GM19397 (cell line): ENCODE measurements around the gene RELT.

Experiments
- ATAC-seq: cut with Tn5 transposase; IDR thresholded peaks from one replicate; pipeline ENCODE4 v1.9.1; 2021; ENCODE audit warnings: mild to moderate bottlenecking, moderate library complexity; ENCODE audit not compliant: unreplicated experiment

The RELT gene

GRCh38 chr11:73347067-73347466, 29.1 kb upstream of the RELT start:
- ATAC-seq = no peak

- ATAC-seq = no peak
Observed at GRCh38 chr11:73348838-73349237, 27.4 kb upstream of the RELT start.

DNA sequence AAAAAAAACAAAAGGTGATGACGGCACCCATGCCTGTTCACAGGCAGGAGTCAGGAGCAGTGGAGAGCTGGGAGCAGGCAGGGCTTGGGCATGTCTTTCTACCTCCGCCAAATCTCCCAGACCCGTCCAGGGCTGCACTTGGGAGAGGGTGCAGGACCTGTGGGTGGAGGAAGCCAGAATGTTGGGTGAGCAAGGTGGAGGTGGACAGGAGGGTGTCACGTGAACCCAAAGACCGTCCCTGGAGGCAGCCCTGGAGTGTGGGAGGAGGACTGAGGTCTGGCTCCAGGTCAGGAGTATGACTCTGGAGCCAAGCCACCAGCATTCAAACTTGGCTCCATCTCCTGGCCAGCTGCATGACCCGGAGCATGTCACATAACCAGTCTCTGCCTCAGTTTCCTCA, 26.6 kb upstream of the RELT start:
- no peak for ATAC-seq

- ATAC-seq = no peak
Observed at GRCh38 chr11:73350908-73351636, 25.1 kb upstream of the RELT start.

GRCh38 chr11:73353422-73353821, 22.8 kb upstream of the RELT start:
- no peak for ATAC-seq

GRCh38 chr11:73355109-73355508, 21.1 kb upstream of the RELT start:
- no peak for ATAC-seq

- ATAC-seq = no peak
Observed at GRCh38 chr11:73356979-73357860, 19.0 kb upstream of the RELT start.

DNA sequence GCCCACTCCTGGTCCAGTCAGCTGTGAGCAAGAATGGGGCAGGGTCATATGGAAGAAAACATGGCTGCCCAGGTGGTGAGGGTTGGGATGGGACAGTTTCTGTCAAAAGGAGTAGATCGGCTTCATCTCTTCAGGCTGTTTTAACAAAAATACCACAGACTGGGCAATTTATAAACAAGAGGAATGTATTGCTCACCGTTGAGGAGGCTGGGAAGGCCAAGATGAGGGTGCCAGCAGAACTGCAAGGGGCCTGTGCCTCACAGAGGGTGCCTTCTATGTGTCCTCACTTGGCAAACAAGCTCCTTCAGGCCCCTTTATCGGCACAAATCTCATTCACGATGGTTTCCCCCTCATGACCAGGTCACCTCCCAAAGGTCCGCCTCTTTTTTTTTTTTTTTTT, 18.1 kb upstream of the RELT start:
- ATAC-seq = no peak

GRCh38 chr11:73359341-73359740, 16.9 kb upstream of the RELT start:
- no peak for ATAC-seq

DNA sequence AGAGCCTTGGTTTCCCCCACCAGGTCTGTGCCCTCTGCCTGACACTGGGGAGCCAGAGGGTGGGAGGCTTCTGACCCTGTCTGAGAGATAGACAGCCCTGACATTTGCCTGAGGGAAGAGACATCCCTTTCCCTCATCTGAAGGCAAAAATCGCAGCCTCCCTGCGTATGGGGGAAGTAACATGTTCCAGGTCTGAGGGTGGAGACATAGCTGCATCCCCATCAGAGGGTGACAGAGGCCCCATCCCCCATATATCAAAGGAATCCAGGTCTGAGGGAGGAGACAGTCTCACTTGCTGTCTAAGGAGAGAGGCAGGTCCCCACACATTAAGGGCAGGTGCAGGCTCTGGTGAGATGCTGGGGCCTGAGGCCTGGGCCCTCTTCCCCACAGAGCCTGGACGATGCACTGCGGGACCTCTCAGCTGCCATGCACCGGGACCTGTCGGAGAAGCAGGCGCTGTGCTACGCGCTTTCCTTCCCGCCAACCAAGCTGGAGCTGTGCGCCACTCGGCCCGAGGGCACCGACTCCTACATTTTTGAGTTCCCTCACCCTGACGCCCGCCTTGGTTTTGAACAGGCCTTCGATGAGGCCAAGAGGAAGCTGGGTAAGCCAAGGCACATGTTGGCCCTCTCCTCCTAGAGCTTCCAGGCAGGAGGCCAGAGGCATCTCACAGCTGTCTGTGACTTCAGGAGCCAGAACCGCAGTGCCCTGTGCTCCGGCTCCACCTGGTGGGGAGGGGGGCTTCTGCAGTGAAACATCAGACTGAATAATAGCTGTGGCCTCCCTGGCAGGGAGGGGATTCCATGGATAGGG, 16.1 kb upstream of the RELT start:
- ATAC-seq = no peak

DNA sequence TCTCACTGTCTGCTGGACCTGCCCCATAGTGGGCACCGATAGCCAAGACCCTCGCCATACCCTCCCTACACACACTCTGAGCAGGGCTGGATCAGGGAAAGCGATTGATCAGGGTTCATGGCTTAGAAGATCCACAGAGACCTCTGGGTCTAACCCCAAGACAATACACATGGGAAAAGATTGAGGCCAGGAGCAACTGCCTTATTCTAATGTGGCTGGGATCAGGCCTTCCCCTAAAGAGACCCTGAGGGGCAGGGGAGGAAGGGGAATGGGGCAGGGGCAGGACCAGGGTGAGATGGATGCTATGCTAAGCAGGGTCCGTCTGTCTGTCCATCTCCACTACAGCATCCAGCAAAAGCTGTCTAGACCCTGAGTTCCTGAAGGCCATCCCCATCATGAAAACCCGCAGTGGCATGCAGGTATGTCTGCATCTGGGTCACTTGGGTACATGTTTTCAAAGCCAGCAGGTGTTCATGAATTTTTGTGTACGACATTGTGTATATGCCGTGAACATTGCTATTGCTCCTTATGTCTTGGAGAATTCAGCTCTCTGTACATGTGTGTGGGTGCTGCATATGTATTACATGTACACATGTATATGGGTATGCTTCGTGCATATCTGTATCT, 15.3 kb upstream of the RELT start:
- no peak for ATAC-seq

DNA sequence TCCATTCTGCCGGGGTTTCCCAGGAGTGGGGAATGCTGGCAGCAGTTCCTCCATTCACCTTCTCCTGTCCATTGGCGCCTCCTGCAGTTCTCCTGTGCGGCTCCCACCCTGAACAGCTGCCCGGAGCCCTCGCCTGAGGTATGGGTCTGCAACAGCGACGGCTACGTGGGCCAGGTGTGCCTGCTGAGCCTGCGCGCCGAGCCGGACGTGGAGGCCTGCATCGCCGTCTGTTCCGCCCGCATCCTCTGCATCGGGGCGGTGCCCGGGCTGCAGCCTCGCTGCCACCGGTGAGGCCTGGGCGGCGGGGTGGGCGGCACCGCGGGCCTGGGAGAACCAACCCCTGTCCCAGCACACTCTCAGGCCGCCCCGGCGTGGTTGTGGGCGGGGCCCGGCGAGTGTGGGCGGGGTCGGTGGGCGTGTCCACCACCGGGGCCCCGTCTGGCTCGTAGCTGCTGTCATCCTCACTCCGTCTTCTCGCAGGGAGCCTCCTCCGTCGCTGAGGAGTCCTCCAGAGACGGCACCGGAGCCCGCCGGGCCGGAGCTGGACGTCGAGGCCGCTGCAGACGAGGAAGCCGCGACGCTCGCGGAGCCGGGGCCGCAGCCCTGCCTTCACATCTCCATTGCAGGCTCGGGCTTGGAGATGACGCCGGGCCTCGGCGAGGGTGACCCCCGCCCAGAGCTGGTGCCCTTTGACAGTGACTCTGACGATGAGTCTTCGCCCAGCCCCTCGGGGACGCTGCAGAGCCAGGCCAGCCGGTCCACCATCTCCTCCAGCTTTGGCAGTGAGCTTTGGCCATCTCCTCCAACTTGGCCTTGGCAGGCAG, 14.0 kb upstream of the RELT start:
- no peak for ATAC-seq

- ATAC-seq = no peak
Observed at GRCh38 chr11:73363147-73363546, 13.1 kb upstream of the RELT start.

- ATAC-seq = no peak
Observed at GRCh38 chr11:73365352-73366264, 10.6 kb upstream of the RELT start.

DNA sequence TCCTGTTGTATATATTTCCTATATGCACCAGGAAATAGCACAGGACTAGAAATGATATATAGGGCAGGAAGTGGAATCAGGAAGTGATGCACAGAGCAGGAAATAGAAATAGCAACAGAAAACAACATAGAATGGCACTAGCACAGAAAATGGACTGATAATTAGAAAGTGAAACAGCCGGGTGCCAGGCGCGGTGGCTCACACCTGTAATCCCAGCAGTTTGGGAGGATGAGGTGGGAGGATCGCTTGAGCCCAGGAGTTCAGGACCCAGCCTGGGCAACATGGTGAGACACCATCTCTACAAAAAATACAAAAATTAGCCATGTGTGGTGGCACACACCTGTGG, 10.0 kb upstream of the RELT start:
- ATAC-seq = no peak

DNA sequence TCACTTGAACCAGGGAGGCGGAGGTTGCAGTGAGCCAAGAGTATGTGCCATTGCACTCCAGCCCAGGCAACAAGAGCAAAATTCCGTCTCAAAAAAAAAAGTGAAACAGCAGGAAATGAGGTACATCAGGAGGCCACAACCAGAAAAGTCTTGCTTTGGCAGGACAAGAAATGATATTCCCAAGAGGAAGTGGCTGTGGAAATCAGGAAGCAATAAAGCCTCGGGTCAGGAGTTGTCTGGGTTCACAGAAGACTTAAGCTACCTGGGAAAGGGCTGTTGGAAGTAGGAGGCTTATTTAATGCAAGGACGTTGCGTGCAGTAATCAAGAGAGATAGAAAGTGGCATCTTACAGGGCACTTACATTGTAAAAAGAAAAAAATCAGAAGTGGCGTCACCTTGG, 9.2 kb upstream of the RELT start:
- no peak for ATAC-seq

GRCh38 chr11:73367482-73368024, 8.6 kb upstream of the RELT start:
- ATAC-seq = no peak

GRCh38 chr11:73372375-73372993, 3.7 kb upstream of the RELT start:
- no peak for ATAC-seq
